Measurements from ENCODE around the gene NLRP11.

GRCh38 chr19:55832676-55833075 lies 877 bp upstream of the NLRP11 start:
- TF ChIP-seq CTCF (IDR thresholded peaks at IDR 0.05) = no peak
- TF ChIP-seq EP300 (IDR thresholded peaks at IDR 0.05) = no peak
- no peak for TF ChIP-seq POLR2A (IDR thresholded peaks at IDR 0.05)

Data from ovary (tissue), 3 donors.